HEK293 (cell line): ENCODE results near the gene RNF115.

Experiments
- CTCF ChIA-PET: fragments of 350-600 bp; formaldehyde crosslinking; extraction: SDS; loops from one replicate; lab custom pipeline; 2021; ENCODE audit warnings: antibody characterized with exemption; lab: Yijun Ruan, JAX
- POLR2A ChIA-PET: fragments of 300-600 bp; formaldehyde crosslinking; extraction: SDS; loops from one replicate; lab custom pipeline; 2020; ENCODE audit warnings: antibody characterized with exemption, inconsistent platforms; lab: Yijun Ruan, JAX
- H3K27ac ChIP-seq: fragments of 200-500 bp; sonication (Bioruptor generic); 2 replicates; pipeline ENCODE4 v1.5.1; 2014; ENCODE audit warnings: low read depth, low read length, control low read depth, inconsistent platforms; ENCODE audit errors: extremely low read depth
- H3K36me3 ChIP-seq, 2 experiments: fragments of 200-500 bp in 1 of 2; sonication (Bioruptor generic) in 1 of 2; 1 replicate in 1 of 2; 2 replicates in 1 of 2; pipeline ENCODE4 v1.5.1; 2014 to 2017; ENCODE audit warnings: inconsistent platforms in 2 of 2, low read length in 2 of 2; ENCODE audit not compliant: control insufficient read depth in 2 of 2, insufficient read depth in 1 of 2
- H3K4me1 ChIP-seq: fragments of 200-500 bp; sonication (Bioruptor generic); 2 replicates; pipeline ENCODE4 v1.5.1; 2014; ENCODE audit warnings: mild to moderate bottlenecking, low read length, inconsistent platforms; ENCODE audit not compliant: control insufficient read depth, insufficient read depth
- H3K4me3 ChIP-seq: 2 replicates; pipeline ENCODE4 v1.5.1; 2011; ENCODE audit warnings: low read depth, mild to moderate bottlenecking, control low read depth, low read length, moderate library complexity
- H3K9me3 ChIP-seq: fragments of 200-500 bp; sonication (Bioruptor generic); 2 replicates; pipeline ENCODE4 v1.5.1; 2014; ENCODE audit warnings: low read depth, low read length, inconsistent platforms; ENCODE audit not compliant: control insufficient read depth, insufficient read depth
- KLF1 ChIP-seq: fragments of 450-650 bp; formaldehyde crosslinking; IDR thresholded peaks from 2 replicates; pipeline ENCODE4 v1.5.1; 2016; ENCODE audit warnings: missing biosample characterization, missing genetic modification characterization
- SCRT1 ChIP-seq: fragments of 450-650 bp; formaldehyde crosslinking; IDR thresholded peaks from 2 replicates; pipeline ENCODE4 v1.5.1; 2016; ENCODE audit warnings: missing biosample characterization, missing genetic modification characterization, borderline replicate concordance
- SP2 ChIP-seq: fragments of 450-650 bp; formaldehyde crosslinking; IDR thresholded peaks from 2 replicates; pipeline ENCODE4 v1.5.1; 2016; ENCODE audit warnings: missing biosample characterization, missing genetic modification characterization
- TSHZ1 ChIP-seq: fragments of 450-650 bp; formaldehyde crosslinking; IDR thresholded peaks from 2 replicates; pipeline ENCODE4 v1.5.1; 2016; ENCODE audit warnings: missing biosample characterization, missing genetic modification characterization, borderline replicate concordance
- ZBTB7A ChIP-seq: fragments of 450-650 bp; formaldehyde crosslinking; IDR thresholded peaks from 2 replicates; pipeline ENCODE4 v1.5.1; 2016; ENCODE audit warnings: low read depth, missing biosample characterization, missing genetic modification characterization
- ZNF133 ChIP-seq: fragments of 450-650 bp; formaldehyde crosslinking; IDR thresholded peaks from 2 replicates; pipeline ENCODE4 v1.5.1; 2016; ENCODE audit warnings: missing biosample characterization, missing genetic modification characterization
- ZNF146 ChIP-seq: fragments of 450-650 bp; formaldehyde crosslinking; IDR thresholded peaks from 2 replicates; pipeline ENCODE4 v1.5.1; 2016; ENCODE audit warnings: missing biosample characterization, missing genetic modification characterization
- ZNF248 ChIP-seq: fragments of 450-650 bp; formaldehyde crosslinking; IDR thresholded peaks from 2 replicates; pipeline ENCODE4 v1.5.1; 2017; ENCODE audit warnings: missing biosample characterization, missing genetic modification characterization
- ZNF26 ChIP-seq: fragments of 450-650 bp; formaldehyde crosslinking; IDR thresholded peaks from 2 replicates; pipeline ENCODE4 v1.5.1; 2016; ENCODE audit warnings: missing biosample characterization, missing genetic modification characterization
- ZNF335 ChIP-seq: fragments of 450-650 bp; formaldehyde crosslinking; conservative IDR thresholded peaks from 2 replicates; pipeline ENCODE4 v1.5.1; 2016; ENCODE audit warnings: missing biosample characterization, missing genetic modification characterization
- ZNF37A ChIP-seq: fragments of 450-650 bp; IDR thresholded peaks from 2 replicates; pipeline ENCODE4 v1.5.1; 2018; ENCODE audit warnings: missing biosample characterization, missing genetic modification characterization
- ZNF561 ChIP-seq: fragments of 450-650 bp; IDR thresholded peaks from 2 replicates; pipeline ENCODE4 v1.5.1; 2018; ENCODE audit warnings: missing biosample characterization, missing genetic modification characterization, borderline replicate concordance
- ZNF626 ChIP-seq: fragments of 450-650 bp; sonication (Bioruptor Pico); formaldehyde crosslinking; IDR thresholded peaks from 2 replicates; pipeline ENCODE4 v1.5.1; 2018; ENCODE audit warnings: missing biosample characterization, missing genetic modification characterization, inconsistent platforms
- ZNF658 ChIP-seq: fragments of 450-650 bp; formaldehyde crosslinking; IDR thresholded peaks from 2 replicates; pipeline ENCODE4; 2016; ENCODE audit warnings: missing biosample characterization, missing genetic modification characterization
- ZNF664 ChIP-seq: fragments of 450-650 bp; formaldehyde crosslinking; IDR thresholded peaks from 2 replicates; pipeline ENCODE4 v1.5.1; 2016; ENCODE audit warnings: missing biosample characterization, missing genetic modification characterization
- ZNF677 ChIP-seq: fragments of 450-650 bp; IDR thresholded peaks from 2 replicates; pipeline ENCODE4 v1.5.0; 2018; ENCODE audit warnings: missing biosample characterization, mild to moderate bottlenecking, missing genetic modification characterization, moderate library complexity
- ZNF701 ChIP-seq: fragments of 450-650 bp; formaldehyde crosslinking; IDR thresholded peaks from 2 replicates; pipeline ENCODE4 v1.5.1; 2016; ENCODE audit warnings: missing biosample characterization, missing genetic modification characterization
- ZNF747 ChIP-seq: fragments of 450-650 bp; formaldehyde crosslinking; IDR thresholded peaks from 2 replicates; pipeline ENCODE4 v1.5.1; 2016; ENCODE audit warnings: missing biosample characterization, missing genetic modification characterization
- ZNF76 ChIP-seq: fragments of 450-650 bp; formaldehyde crosslinking; IDR thresholded peaks from 2 replicates; pipeline ENCODE4; 2016; ENCODE audit warnings: low read depth, missing biosample characterization, missing genetic modification characterization, borderline replicate concordance
- ZNF768 ChIP-seq: fragments of 450-650 bp; formaldehyde crosslinking; IDR thresholded peaks from 2 replicates; pipeline ENCODE4 v1.5.1; 2018; ENCODE audit warnings: missing biosample characterization, mild to moderate bottlenecking, missing genetic modification characterization
- ZNF777 ChIP-seq: fragments of 450-650 bp; formaldehyde crosslinking; IDR thresholded peaks from 2 replicates; pipeline ENCODE4 v1.5.1; 2017; ENCODE audit warnings: missing biosample characterization, missing genetic modification characterization, borderline replicate concordance
- ZNF785 ChIP-seq: fragments of 450-650 bp; formaldehyde crosslinking; IDR thresholded peaks from 2 replicates; pipeline ENCODE4 v1.5.1; 2016; ENCODE audit warnings: missing biosample characterization, missing genetic modification characterization
- ZSCAN18 ChIP-seq: fragments of 450-650 bp; formaldehyde crosslinking; IDR thresholded peaks from 2 replicates; pipeline ENCODE4 v1.5.1; 2016; ENCODE audit warnings: missing biosample characterization, missing genetic modification characterization
- TF ChIP-seq, protein P1 (sequence below): fragments of 450-650 bp; formaldehyde crosslinking; IDR thresholded peaks from 2 replicates; pipeline ENCODE4 v1.5.1; 2016; ENCODE audit warnings: missing biosample characterization, missing genetic modification characterization
- TF ChIP-seq, protein P2 (sequence below): fragments of 450-650 bp; formaldehyde crosslinking; IDR thresholded peaks from 2 replicates; pipeline ENCODE4 v1.5.1; 2017; ENCODE audit warnings: missing biosample characterization, missing genetic modification characterization

RNF115 gene

DNA sequence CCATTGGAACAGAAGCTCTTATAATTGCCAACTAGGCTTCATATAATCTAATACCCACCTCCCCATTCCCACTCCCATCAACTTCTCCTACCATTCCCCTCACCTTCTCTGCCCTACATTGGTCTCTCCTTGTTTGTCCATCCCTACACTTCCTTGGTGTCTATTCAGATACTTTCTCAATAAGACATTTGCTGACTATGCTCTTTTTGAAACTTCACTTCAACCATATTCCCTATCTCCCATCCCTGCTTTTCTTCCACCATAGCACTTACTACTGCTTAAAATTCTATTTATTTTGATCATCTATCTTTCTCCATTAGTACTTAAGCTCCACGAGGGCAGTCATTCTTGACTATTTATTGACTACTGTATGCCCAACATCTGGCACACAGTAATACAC lies 64.2 kb downstream of the RNF115 start (continued):
- TF ChIP-seq ZNF248 (tag by site-specific recombination) (no peak), ZNF561 (tag by site-specific recombination) (no peak), ZNF785 (tag by site-specific recombination) (no peak), ZSCAN18 (tag by site-specific recombination) (no peak), ZNF701 (tag by site-specific recombination) (no peak), ZNF658 (tag by site-specific recombination) (no peak), ZNF335 (tag by site-specific recombination) (no peak)
- TF ChIP-seq, protein P1, sequence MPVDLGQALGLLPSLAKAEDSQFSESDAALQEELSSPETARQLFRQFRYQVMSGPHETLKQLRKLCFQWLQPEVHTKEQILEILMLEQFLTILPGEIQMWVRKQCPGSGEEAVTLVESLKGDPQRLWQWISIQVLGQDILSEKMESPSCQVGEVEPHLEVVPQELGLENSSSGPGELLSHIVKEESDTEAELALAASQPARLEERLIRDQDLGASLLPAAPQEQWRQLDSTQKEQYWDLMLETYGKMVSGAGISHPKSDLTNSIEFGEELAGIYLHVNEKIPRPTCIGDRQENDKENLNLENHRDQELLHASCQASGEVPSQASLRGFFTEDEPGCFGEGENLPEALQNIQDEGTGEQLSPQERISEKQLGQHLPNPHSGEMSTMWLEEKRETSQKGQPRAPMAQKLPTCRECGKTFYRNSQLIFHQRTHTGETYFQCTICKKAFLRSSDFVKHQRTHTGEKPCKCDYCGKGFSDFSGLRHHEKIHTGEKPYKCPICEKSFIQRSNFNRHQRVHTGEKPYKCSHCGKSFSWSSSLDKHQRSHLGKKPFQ (tag by site-specific recombination), result no peak

GRCh38 chr1:145758575-145758974 lies 65.3 kb downstream of the RNF115 start:
- H3K4me3 ChIP-seq, result no peak overlapping the region
- no peak overlapping the region for H3K27ac ChIP-seq
- ChIA-PET POLR2A (interaction anchor here (1.1 kb wide), 1 partner anchor 45 kb away, joined by 3 read pairs; no protein-coding TSS in a partner anchor), CTCF (interaction anchor here (1.6 kb wide), 1 partner anchor 24 kb away, joined by 4 read pairs; no protein-coding TSS in a partner anchor)
- no peaks in the 10 kb centered on the region for H3K4me1 ChIP-seq
- H3K36me3 ChIP-seq, result peaks cover 0 to 27% of the 10 kb centered on the region in 2 experiments; a peak in 1 of 3 replicates
- TF ChIP-seq ZNF26 (tag by site-specific recombination) (no peak), ZNF76 (no peak), ZNF747 (no peak), ZNF146 (tag by site-specific recombination) (no peak), ZBTB7A (no peak), ZNF777 (tag by site-specific recombination) (no peak), ZNF626 (tag by site-specific recombination) (no peak)
- no peaks in the 10 kb centered on the region for H3K9me3 ChIP-seq

GRCh38 chr1:145758116-145758515 lies 65.8 kb downstream of the RNF115 start:
- H3K9me3 ChIP-seq, result no peaks in the 10 kb centered on the region
- ChIA-PET POLR2A (interaction anchor here (1.1 kb wide), 1 partner anchor 46 kb away, joined by 3 read pairs; no protein-coding TSS in a partner anchor), CTCF (no interaction called here)
- H3K4me1 ChIP-seq, result no peaks in the 10 kb centered on the region
- H3K4me3 ChIP-seq, result no peak overlapping the region
- H3K36me3 ChIP-seq, result peaks cover 0 to 27% of the 10 kb centered on the region in 2 experiments; a peak in 1 of 3 replicates
- H3K27ac ChIP-seq, result no peak overlapping the region
- no peak for TF ChIP-seq ZNF133 (tag by site-specific recombination)
- TF ChIP-seq ZNF768 (tag by site-specific recombination), result no peak
- TF ChIP-seq SP2 (tag by site-specific recombination), result no peak
- no peak for TF ChIP-seq KLF1 (tag by site-specific recombination)
- no peak for TF ChIP-seq SCRT1
- TF ChIP-seq, protein P2, sequence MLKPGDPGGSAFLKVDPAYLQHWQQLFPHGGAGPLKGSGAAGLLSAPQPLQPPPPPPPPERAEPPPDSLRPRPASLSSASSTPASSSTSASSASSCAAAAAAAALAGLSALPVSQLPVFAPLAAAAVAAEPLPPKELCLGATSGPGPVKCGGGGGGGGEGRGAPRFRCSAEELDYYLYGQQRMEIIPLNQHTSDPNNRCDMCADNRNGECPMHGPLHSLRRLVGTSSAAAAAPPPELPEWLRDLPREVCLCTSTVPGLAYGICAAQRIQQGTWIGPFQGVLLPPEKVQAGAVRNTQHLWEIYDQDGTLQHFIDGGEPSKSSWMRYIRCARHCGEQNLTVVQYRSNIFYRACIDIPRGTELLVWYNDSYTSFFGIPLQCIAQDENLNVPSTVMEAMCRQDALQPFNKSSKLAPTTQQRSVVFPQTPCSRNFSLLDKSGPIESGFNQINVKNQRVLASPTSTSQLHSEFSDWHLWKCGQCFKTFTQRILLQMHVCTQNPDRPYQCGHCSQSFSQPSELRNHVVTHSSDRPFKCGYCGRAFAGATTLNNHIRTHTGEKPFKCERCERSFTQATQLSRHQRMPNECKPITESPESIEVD, result no peak
- TF ChIP-seq ZNF37A (tag by site-specific recombination), result no peak
- TF ChIP-seq ZNF677 (tag by site-specific recombination), result no peak
- no peak for TF ChIP-seq TSHZ1
- TF ChIP-seq ZNF664 (tag by site-specific recombination), result no peak
